NCI-H1694 (cell line): ENCODE results near the gene CALU.

Experiments used
- DNase-seq: peaks from one replicate; lab custom pipeline; 2025; lab: John Stamatoyannopoulos, UW

Gene CALU

DNA sequence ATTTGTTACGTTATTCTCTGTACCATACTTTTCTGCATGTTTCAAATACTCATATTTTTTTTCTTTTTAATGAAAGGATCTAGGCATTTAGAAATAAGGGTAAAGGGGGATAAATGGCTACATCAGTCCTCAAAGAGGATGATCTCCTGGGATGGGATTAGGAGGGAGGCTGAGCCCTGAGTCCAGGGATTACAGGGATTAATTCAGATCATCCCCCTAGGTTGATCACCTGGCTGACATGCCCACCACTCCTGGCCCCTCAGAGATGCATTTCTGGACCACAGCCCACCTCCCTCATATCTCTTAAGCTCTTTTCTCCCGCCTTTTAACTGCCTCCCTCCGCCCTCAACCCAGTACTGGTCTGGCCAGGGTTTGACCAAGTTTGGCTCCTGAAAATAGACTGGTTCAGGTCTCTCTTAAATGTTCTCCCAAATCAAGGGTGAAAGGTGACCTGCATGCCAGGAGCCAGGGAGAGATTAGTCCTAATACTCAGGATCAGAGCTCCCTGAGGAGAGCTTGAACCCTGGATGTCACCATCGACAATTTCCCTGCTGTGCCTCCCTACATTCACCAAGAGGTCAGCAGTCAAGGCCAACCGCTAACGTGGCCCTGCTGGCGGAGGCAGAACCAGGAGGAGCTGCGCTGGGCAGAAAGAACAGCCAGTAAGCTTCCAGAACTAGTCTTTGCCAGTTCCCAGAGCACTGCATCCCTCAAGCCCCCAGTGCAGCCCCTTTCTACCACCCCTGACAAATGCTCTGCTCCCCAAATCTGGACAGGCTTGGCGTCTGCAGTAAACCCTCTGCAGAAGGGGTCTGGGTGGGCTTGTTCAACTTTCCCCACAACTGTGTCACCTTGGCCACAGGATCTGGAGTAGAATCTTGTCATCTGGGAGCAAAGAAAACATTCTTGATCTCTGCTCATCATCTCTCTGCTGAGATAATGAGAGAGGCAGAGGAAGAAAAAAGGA is 49.6 kb downstream of the CALU start:
- DNase-seq, result no peak

DNA sequence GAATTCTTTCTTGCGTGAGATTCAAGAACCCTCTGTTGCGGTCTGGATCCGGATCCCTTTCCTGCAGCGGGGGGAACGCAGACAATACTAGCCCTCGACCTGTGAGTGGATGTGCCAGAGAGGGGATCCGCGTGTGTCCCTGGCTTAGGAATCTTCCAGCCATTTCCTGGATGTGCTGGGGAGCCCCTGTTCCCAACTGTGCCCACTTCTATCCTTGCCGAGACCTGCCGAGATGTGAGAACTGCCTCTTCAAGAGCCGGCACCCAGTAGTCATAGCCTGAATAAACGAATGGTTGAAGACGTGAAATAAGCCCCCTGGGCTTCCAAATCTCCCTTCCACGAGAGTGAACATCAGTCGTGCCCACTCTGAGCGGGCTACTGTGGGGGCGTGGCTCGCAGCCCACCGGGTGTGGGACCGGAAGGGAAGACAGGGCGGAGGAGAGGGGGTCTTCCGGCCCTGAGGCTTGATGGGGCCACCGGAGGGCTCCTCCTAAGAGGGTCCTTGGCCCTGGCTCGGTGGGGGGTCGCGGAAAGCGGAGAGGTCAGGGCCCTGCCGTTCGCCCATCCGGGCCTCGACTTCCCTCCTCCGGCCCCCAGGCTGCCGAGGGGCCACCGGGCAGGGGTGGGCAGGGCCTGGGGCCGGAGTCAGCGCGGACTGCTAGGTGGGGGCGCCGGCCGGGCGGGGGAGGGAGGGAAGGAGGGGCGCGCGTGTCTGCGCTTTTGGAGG is 51.3 kb downstream of the CALU start:
- DNase-seq, result no peak

DNA sequence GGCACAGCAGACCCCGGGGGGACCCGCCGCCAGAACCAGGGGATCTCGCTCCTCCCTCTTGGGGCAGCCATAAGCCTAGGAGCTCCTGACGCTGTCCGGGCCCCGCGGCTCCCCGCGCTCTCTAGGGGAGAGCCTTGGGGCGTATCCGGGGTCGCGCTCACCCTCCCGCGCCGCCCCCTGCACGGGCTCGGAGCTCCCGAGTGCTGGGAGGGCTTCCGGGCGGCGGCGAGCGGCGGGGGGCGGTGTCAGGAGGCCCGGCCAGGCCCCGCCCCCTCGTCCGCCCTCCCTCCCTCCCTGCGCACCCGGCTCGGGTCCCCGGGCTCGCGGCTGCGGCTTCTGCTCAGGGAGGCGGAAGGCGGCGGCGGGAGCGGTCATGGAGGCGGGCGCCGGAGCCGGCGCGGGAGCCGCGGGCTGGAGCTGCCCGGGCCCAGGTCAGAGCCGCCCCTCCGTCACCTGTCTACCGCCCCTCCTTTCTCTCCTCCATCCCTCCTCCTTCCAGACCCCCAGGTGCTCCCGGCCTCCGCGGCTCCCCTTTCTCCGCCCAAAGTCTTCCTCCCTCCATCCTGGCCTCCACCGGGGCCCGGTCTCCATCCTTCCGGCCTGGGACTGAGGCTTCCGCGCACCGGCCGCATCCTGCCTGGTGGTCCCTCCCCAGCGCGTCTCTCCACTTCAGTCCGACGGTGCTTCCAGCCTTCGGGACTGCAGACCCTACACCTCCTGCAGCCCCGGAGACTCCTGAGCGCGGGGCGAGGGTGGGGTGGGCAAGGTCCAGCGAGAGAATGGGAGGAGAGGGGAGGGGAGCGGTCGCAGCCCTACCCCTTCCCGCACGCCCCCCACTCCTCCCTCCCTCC is 52.2 kb downstream of the CALU start, which contains the start of gene CCDC136:
Gene CCDC136, plus strand, starts transcription at position 848 of the 851 bp plus-strand sequence. CDS start 444 bp downstream, outside the sequence.
- DNase-seq, result peak; percentile 20

DNA sequence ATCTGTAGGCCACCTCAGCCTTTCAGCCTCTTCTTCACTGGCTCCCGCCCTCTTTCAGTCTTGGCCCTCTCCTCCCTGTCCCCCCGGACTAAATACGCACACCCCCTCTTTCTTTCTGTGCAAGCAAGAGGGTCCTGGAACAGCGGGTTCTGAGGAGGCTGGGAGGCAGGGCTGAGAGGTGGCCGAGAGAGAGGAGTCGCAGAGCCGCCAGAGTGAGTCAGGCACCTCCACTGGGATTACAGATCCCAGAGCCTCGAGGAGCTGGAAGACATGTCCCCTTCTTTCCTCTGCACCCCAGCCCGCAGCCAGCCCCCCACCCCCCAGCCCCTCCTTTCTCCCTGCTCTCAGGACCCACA is 52.8 kb downstream of the CALU start:
- no peak for DNase-seq

DNA sequence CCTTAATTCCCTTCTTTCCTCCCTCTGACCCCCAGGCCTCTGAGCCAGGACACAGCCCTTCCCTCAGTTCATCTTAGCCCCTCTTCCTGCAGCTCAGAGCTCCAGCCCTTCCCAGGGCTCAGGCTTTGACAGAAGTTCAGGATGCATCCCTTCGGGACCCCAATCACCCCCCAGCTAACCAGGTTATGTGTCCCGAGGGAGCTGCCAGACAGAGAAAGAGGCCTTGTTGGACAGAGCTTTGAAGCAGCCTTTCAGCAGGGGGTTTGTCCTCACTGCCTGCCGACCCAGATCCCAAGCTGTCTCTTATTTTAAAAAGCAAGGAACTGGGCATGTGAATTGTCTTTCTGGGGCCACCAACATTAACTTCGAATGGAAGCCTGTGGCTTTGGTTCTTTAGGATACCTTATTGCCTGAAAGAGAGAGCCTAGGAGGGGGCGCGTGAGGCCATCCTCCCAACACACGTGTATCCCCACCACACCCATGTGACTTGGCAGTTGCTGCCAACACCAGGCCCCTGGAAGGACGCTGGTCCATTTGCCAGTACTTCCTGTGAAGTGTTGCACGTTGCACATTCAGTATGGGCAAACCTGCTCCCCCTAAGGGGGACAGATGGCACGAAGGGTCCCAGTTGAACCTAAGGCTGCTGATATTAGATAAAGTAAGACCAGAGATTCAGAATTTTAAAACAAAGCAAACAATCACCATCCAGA is 53.5 kb downstream of the CALU start:
- DNase-seq, result no peak

DNA sequence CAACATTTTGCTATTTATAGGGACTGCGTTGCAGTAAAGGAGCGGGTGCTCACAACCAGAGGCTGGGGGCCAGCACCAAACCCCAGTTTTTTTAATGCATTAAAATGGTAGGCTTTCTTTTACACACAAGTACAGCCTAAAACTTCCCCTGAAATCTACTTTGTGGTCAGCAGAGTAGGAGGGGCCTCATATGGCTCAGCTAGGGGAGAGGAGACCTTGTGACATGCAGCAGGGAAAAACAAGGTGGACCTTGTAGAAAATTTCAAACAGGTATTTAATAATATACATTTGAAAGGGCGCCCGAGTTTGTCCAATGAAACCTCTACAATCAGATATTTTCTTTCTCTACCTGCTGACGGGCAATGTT is 54.0 kb downstream of the CALU start:
- no peak for DNase-seq

DNA sequence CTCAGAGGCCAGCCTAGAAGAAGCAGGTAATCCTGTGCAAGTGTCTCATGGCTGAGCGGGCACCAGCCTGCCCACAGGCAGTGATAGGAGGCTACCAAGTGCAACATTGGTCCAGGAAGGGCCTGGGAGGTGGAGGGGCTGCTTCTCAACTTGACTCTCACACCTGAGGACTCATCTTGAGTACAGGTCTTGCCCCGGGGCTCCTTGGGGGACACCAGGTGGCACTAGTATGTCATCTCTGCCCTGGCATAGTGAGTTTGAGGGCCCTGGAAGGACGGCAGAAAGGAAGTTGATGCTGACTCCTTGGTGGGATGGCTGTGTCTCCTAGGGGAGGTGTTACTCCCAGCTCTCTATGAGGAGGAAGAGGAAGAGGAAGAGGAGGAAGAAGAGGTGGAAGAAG is 54.9 kb downstream of the CALU start:
- DNase-seq, result no peak

DNA sequence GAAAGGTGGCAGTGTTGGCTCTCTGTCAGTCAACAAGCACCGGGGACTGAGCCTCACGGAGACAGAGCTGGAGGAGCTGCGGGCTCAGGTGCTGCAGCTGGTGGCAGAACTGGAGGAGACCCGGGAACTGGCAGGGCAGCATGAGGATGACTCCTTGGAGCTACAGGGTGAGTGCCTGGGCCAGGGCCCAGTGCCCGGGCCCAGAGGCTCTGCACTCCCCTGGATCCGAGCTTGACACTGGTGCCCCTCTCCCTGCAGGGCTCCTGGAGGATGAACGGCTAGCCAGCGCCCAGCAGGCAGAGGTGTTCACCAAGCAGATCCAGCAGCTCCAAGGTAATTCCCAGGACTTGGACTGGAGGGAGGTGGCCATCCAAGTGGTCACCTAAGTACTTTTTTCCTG is 55.3 kb downstream of the CALU start:
- DNase-seq, result no peak

DNA sequence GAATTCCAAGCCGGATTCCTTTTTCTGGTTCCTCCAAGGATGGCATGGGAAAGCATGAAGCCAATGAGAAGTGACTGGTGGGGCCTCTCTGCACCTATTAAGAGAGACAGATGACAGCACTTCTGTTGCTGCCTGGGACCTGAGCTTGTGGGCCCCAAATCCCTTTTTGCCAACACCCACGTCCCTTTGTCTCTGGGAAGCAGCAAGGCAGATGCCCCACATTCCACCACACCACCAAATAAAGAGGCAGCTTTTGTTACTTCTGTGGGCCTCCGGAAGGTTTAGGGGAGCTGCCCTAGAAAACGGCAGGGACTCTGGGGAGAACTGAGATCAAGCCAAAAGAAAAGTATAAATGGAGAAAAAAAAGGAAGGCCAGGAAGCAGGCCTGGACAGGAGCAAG is 56.0 kb downstream of the CALU start:
- no peak for DNase-seq

DNA sequence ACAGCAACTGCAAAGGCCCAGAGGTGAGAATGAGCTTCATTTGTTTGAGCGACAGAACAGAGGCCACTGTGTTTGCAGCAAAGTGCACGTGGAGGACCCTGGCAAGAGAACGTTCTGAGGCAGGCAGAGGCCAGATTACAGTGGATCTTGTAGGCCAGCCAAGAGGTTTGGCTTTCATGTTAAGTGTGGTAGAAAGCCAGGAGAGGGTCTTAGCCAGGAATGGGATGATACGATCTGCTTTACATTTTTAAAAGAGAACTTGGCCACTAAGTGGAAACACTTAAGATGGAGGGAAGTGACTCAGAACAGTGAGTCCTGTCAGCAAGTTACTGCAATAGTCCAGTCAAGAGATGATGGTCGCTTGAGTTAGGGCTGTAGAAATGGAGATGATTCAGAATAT is 57.2 kb downstream of the CALU start:
- DNase-seq, result no peak

DNA sequence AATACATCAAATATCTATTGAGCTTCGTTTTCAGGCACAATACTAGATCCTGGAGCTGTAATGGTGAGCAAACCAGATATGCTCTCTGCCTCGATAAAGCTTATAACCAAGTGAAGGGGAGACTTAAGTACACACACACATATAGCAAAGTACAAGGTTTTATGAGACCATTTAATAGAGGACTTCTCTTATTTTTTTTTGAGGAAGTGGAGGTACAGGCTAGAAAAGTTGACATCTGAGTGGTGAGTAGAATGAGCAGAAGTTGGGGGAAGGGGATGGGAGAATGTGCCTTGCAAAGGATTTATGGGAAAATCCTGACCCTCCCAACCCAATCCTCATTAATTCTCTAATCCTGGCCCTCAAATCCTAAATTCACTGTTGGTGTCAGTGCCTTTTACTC is 60.3 kb downstream of the CALU start:
- no peak for DNase-seq

DNA sequence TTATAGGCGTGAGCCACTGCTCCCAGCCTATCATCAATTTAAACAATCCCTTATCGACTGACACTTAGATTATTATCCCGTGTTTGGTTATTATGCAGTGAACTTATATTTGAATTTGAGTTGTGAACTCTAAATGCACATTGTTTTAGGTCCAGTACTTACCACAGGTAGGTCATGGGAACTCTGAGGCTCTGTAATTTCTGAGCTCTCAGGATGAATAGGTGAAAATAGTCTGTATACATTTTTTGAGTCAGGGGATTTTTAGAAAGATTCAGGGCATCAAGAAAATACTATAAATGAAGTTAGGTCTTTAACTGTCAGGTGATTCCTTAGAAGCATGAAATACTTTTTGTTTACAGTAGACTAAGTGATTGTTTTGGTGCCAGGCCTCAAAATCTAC is 61.4 kb downstream of the CALU start:
- DNase-seq, result no peak

DNA sequence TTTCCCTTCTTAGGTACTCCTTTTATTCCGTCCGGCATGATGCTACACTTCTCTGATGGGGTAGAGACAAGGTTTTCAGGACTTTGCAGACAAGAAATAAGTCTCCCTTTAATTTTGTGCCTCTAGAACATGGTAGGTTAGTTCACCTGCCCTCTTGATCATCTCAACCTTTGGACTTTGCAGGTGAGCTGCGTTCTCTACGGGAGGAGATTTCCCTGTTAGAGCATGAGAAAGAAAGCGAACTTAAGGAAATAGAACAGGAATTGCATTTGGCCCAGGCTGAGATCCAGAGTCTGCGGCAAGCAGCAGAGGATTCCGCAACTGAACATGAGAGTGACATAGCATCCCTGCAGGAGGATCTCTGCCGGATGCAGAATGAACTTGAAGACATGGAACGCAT is 61.8 kb downstream of the CALU start:
- DNase-seq, result no peak

DNA sequence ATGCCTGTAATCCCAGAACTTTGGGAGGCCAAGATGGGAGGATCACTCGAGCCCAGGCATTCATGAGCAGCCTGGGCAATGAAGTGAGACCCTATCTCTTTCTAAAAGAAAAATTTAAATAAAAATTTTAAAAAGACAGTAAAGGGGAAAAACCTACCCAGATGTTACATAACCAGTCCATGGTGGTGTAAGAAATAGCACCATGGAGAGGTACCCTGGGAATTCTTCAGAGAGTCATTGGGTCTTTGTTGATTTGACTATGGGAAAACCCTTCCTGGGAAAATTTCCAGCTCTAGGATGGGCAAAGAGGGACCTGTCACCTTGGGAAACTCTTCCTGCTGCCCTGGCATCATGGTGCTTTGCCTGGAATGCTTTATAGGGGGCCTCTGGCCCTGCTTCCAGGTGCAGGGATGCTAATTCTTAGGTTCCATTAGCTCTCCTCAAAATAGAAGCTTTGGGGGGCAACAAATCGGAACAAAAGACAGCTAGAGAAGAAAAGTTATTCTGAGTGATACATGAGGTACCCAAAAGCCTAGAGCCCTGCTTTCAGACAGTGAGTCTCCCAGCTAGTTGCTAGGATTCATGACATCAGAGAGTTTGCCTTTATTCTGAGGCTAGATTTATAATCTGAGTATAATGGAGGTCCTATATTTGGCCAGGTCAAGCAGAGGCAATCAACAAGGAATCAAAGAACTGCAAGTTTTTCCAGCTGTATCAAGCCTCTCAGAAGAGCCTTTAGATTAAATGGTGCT is 62.7 kb downstream of the CALU start:
- DNase-seq, result no peak

DNA sequence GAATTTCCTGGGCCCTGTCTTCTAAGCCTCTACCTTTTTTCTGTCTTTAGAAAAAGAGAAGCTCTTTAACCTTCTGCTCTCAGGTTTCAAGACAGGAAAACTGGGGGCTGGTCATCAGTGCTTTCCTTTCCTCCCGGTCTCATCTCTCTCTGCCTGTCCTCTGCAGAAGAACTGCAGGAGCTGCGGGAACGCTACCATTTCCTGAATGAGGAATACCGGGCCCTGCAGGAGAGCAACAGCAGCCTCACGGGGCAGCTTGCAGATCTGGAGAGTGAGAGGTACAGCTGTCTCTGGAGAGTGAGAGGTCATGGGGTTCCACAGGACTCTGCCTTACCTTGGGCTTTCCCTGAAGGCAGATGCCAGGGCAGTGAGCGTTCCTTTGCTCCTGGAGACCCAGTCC is 65.3 kb downstream of the CALU start:
- no peak for DNase-seq

DNA sequence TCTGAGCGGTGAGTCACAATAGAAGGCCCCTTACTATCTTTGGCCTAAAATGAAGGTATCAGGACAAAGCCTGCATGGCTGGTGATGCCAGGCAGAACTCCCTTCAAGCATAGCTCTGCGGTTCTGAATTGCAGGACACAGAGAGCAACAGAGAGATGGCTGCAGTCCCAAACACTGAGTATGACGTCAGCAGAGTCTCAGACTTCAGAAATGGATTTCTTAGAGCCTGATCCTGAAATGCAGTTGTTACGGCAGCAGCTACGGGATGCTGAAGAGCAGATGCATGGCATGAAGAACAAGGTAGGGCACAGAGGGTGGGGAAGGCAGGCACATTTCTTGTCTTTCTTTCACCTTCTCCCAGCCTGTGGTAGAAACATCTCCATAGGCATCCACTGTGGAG is 66.1 kb downstream of the CALU start:
- DNase-seq, result no peak

DNA sequence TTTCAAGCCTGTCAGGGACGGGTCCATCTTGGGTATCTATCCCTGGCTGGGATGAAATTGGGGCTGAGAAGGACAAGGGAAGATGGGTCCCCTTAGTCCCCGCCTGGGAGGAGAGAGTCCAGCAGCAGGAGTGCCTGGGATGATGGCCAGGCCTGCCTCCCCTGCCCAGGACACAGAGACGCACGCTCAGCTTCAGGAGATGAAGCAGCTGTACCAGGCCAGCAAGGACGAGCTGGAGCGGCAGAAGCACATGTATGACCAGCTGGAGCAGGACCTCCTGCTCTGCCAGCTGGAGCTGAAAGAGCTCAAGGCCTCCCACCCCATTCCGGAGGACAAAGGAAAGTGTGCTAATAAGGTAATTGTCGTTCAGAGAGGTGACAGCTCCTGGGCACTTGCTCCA is 68.0 kb downstream of the CALU start:
- DNase-seq, result no peak

DNA sequence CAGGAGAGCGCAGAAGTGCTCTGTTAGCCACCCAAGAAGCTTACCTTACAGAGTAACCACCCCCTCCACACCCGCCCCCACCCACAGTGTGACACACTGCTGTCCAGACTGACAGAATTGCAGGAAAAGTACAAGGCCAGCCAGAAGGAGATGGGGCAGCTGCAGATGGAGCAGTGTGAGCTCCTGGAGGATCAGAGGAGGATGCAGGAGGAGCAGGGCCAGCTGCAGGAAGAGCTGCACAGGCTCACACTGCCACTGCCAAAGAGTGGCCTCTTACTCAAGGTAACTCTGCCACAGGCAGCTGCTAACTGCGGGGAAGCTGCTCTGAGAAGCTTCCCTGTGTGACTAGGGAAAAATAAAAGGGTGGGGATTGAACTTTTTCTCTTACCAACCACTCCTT is 70.2 kb downstream of the CALU start:
- DNase-seq, result no peak

DNA sequence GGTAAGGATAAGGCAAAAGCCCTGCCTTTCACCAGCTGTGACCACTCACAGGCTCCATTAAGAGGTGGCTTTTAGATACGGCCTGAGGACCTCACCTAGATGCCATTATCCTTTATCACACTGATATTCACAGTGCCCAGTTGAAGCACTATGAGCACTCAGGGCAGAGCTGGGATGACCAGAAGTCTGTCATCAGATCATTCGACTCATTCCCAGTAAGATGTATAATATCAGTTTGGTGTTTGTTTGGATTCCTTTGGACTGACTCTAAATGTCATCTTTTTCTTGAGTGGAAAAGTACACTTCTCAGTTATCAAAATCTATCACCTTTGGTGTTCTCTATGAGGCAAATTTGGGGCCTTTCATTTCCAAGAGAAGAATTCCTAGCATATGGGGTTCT is 71.3 kb downstream of the CALU start:
- no peak for DNase-seq

DNA sequence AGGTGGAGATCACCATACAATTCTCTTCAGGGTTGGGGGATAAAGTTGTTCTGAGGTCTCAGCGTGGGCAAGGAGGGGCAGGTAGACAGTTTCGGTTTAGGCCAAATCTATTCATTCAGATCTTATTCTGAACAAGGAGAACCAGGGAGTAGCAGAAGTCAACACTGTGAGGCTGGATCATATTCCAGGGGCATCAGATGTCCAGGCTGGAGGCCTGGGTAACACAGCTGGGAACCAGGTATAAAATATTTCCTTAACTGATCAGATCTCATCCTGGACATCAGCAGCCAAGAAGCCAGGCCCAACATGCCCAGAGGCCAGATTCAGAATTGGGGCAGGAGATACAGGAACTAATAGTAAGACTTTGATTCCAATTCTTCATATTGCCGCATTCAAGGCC is 71.8 kb downstream of the CALU start:
- no peak for DNase-seq
